Measurements from ENCODE around the gene TRNAU1AP.

DNA sequence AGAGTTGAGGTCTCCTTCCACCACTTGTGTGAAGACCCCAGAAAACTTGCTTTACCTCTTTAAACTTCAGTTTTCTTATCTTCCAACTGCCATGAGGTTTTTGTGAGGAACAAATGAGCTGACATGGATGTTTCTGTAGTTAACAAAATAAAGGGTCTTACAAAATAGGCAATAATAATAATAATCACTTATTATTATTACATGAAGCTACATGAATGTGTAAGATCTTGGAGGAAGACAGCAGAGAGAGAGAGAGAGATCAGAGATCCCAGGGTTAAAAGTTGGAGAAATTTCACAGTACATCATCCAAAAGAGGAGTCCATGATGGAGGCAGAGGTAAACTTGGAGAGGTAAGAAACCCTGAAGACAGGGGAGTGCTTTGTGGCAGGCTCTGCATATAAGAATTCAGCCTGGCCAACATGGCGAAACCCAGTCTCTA, 36.3 kb upstream of the TRNAU1AP start:
- TF ChIP-seq EZH2 (IDR thresholded peaks at IDR 0.05; ENCODE audit: insufficient read depth, poor library complexity, severe bottlenecking) (no peak), EZH2phosphoT487 (IDR thresholded peaks at IDR 0.05; ENCODE audit: insufficient read depth, low read depth) (no peak)
